H9 (cell line): ENCODE results near the gene PLEKHA4. TPM values are rescaled to one million over a fixed set of nuclear protein-coding genes. Genes with fewer than 3 reads are reported as not detected.

ENCODE experiments used
- DNase-seq: peaks from one replicate; pipeline ENCODE4 v3.0.0-alpha.2; 2017
- H2AFZ ChIP-seq: one replicate; pipeline ENCODE4 v1.6.1; 2013; ENCODE audit warnings: mild to moderate bottlenecking, low read length, control low read depth, moderate library complexity
- H2AK5ac ChIP-seq: 2 replicates; pipeline ENCODE4 v1.6.1; 2013; ENCODE audit warnings: low read length, control low read depth, mixed read lengths; ENCODE audit not compliant: insufficient read length
- H2BK120ac ChIP-seq: one replicate; pipeline ENCODE4 v1.6.1; 2013; ENCODE audit warnings: low read depth, mild to moderate bottlenecking, low read length, control low read depth, inconsistent platforms; ENCODE audit not compliant: poor library complexity, severe bottlenecking
- H2BK12ac ChIP-seq: 2 replicates; pipeline ENCODE4 v1.6.1; 2013; ENCODE audit warnings: low read length, control low read depth, mixed read lengths, low read depth; ENCODE audit not compliant: insufficient read length
- H2BK15ac ChIP-seq: 2 replicates; pipeline ENCODE4 v1.6.1; 2013; ENCODE audit warnings: low read depth, low read length, control low read depth
- H2BK20ac ChIP-seq: one replicate; pipeline ENCODE4 v1.6.1; 2013; ENCODE audit warnings: low read depth, mild to moderate bottlenecking, low read length, control low read depth, inconsistent platforms; ENCODE audit not compliant: poor library complexity, severe bottlenecking
- H2BK5ac ChIP-seq: 2 replicates; pipeline ENCODE4 v1.6.1; 2013; ENCODE audit warnings: low read length, control low read depth, mixed read lengths; ENCODE audit not compliant: insufficient read length
- H3K14ac ChIP-seq: 2 replicates; pipeline ENCODE4 v1.6.1; 2013; ENCODE audit warnings: low read length, control low read depth; ENCODE audit not compliant: insufficient read depth
- H3K18ac ChIP-seq: 2 replicates; pipeline ENCODE4 v1.6.1; 2013; ENCODE audit warnings: low read depth, mild to moderate bottlenecking, mixed read lengths, low read length, control low read depth; ENCODE audit not compliant: insufficient read length
- H3K23ac ChIP-seq: 2 replicates; pipeline ENCODE4 v1.6.1; 2013; ENCODE audit warnings: low read length, control low read depth, mixed read lengths, low read depth; ENCODE audit not compliant: insufficient read length
- H3K23me2 ChIP-seq: 2 replicates; pipeline ENCODE4 v1.6.1; 2013; ENCODE audit warnings: low read depth, mild to moderate bottlenecking, mixed read lengths, low read length, control low read depth; ENCODE audit not compliant: insufficient read length, poor library complexity, severe bottlenecking
- H3K27ac ChIP-seq: 2 replicates; pipeline ENCODE4 v1.5.1; 2013; ENCODE audit warnings: low read length, control low read depth, mixed read lengths, low read depth; ENCODE audit not compliant: insufficient read length
- H3K27me3 ChIP-seq: 2 replicates; pipeline ENCODE4 v1.6.1; 2013; ENCODE audit warnings: low read length, control low read depth, inconsistent platforms; ENCODE audit not compliant: insufficient read depth
- H3K4ac ChIP-seq: 2 replicates; pipeline ENCODE4 v1.6.1; 2013; ENCODE audit warnings: low read depth, mild to moderate bottlenecking, control low read depth, inconsistent platforms, low read length, moderate library complexity
- H3K4me1 ChIP-seq: 2 replicates; pipeline ENCODE4 v1.6.1; 2013; ENCODE audit warnings: low read length, control low read depth, inconsistent platforms; ENCODE audit not compliant: insufficient read depth
- H3K4me2 ChIP-seq: 2 replicates; pipeline ENCODE4 v1.6.1; 2013; ENCODE audit warnings: low read length, control low read depth, mixed read lengths; ENCODE audit not compliant: insufficient read length, insufficient read depth
- H3K56ac ChIP-seq: 2 replicates; pipeline ENCODE4 v1.6.1; 2013; ENCODE audit warnings: low read depth, mild to moderate bottlenecking, mixed read lengths, low read length, control low read depth; ENCODE audit not compliant: insufficient read length
- H3K79me1 ChIP-seq: 2 replicates; pipeline ENCODE4 v1.6.1; 2013; ENCODE audit warnings: low read depth, mild to moderate bottlenecking, moderate library complexity, low read length, control low read depth, inconsistent platforms; ENCODE audit not compliant: insufficient read depth, poor library complexity, severe bottlenecking
- H3K79me2 ChIP-seq: 2 replicates; pipeline ENCODE4 v1.6.1; 2013; ENCODE audit warnings: low read length, control low read depth, inconsistent platforms; ENCODE audit not compliant: insufficient read depth
- H3K9ac ChIP-seq: 2 replicates; pipeline ENCODE4 v1.6.1; 2013; ENCODE audit warnings: low read length, control low read depth, mixed read lengths; ENCODE audit not compliant: insufficient read length; ENCODE audit errors: extremely low read depth
- H3K9me3 ChIP-seq: one replicate; pipeline ENCODE4 v1.6.1; 2013; ENCODE audit warnings: low read depth, low read length, inconsistent platforms; ENCODE audit not compliant: control insufficient read depth
- H3T11ph ChIP-seq: one replicate; pipeline ENCODE4 v1.6.1; 2013; ENCODE audit warnings: mild to moderate bottlenecking, low read length, control low read depth, inconsistent platforms
- H4K20me1 ChIP-seq: one replicate; pipeline ENCODE4 v1.6.1; 2013; ENCODE audit not compliant: control insufficient read depth, insufficient read length, insufficient read depth
- H4K5ac ChIP-seq: 2 replicates; pipeline ENCODE4 v1.6.1; 2013; ENCODE audit warnings: low read depth, mild to moderate bottlenecking, mixed read lengths, low read length, control low read depth; ENCODE audit not compliant: insufficient read length
- H4K8ac ChIP-seq: replicated peaks from 2 replicates; pipeline ENCODE4 v1.6.1; 2013; ENCODE audit warnings: low read length, control low read depth, mixed read lengths, low read depth; ENCODE audit not compliant: insufficient read length
- H4K91ac ChIP-seq: 2 replicates; pipeline ENCODE4 v1.6.1; 2013; ENCODE audit warnings: low read depth, mild to moderate bottlenecking, moderate library complexity, mixed read lengths, low read length, control low read depth; ENCODE audit not compliant: insufficient read length
- H3K27ac Mint-ChIP-seq, 3 experiments: 2 replicates in 2 of 3; 3 replicates in 1 of 3; pipeline ENCODE4 v1.8.0; 2020 to 2021; ENCODE audit warnings: mixed read lengths in 3 of 3, mild to moderate bottlenecking in 1 of 3, moderate library complexity in 1 of 3
- H3K27me3 Mint-ChIP-seq: 2 replicates; pipeline ENCODE4 v1.8.0; 2021; ENCODE audit warnings: low read depth, mild to moderate bottlenecking, moderate library complexity, mixed read lengths
- H3K36me3 Mint-ChIP-seq, 3 experiments: 2 replicates in 2 of 3; 3 replicates in 1 of 3; pipeline ENCODE4 v1.8.0; 2020 to 2021; ENCODE audit warnings: low read depth in 3 of 3, mixed read lengths in 3 of 3; ENCODE audit not compliant: insufficient read depth in 1 of 3
- H3K4me1 Mint-ChIP-seq, 2 experiments: 2 replicates each; pipeline ENCODE4 v1.8.0; 2020; ENCODE audit warnings: mixed read lengths in 2 of 2
- H3K4me3 Mint-ChIP-seq, 2 experiments: 2 replicates in 1 of 2; 3 replicates in 1 of 2; pipeline ENCODE4 v1.8.0; 2020 to 2021; ENCODE audit warnings: mild to moderate bottlenecking in 2 of 2, mixed read lengths in 2 of 2, moderate library complexity in 1 of 2
- H3K9me3 Mint-ChIP-seq, 2 experiments: 2 replicates in 1 of 2; 3 replicates in 1 of 2; pipeline ENCODE4 v1.8.0; 2020; ENCODE audit warnings: mild to moderate bottlenecking in 2 of 2, mixed read lengths in 2 of 2, moderate library complexity in 1 of 2
- CTCF ChIP-seq: fragments of 200-600 bp; sonication (generic); conservative IDR thresholded peaks from 3 replicates; pipeline ENCODE4 v1.8.0; 2021; ENCODE audit warnings: antibody characterized with exemption, mild to moderate bottlenecking
- WGBS: extraction: QIAGEN DNeasy Blood & Tissue Kit; methylation state at CpG from one replicate; pipeline ENCODE4 v1.1.7; 2013; ENCODE audit warnings: missing lambda C conversion rate, low lambda C conversion rate, mixed read lengths; ENCODE audit not compliant: insufficient read length; ENCODE audit errors: extremely low coverage; 5-methylcytosine and 5-hydroxymethylcytosine counted together
- total RNA-seq: library from RNA; stranded (reverse); gene quantifications from 2 replicates; pipeline ENCODE4 v1.2.1, GENCODE V29; 2021

PLEKHA4 gene
- total RNA-seq, 1 experiment from 2014 or later, result 15.3 TPM

- Histone ChIP-seq H3K4me1 (no peaks in the 10 kb centered on the region), H3K23me2 (no peaks in the 10 kb centered on the region), H3K9me3 (no peaks in the 10 kb centered on the region), H2BK120ac (no peak overlapping the region), H3K4me2 (no peak overlapping the region), H2BK15ac (no peak overlapping the region), H4K5ac (no peak overlapping the region), H2BK5ac (no peak overlapping the region), H3K79me2 (no peaks in the 10 kb centered on the region), H3K23ac (no peak overlapping the region), H3K27ac (no peak overlapping the region), H2BK20ac (no peak overlapping the region), H3K79me1 (no peaks in the 10 kb centered on the region), H4K8ac (no peak overlapping the region), H3K4ac (no peak overlapping the region), H2AFZ (no peak overlapping the region), H3K56ac (no peak overlapping the region), H4K91ac (no peak overlapping the region), H3K9ac (no peak overlapping the region), H2BK12ac (no peak overlapping the region), H3K27me3 (no peaks in the 10 kb centered on the region), H3K14ac (no peak overlapping the region), H3K18ac (no peak overlapping the region), H3T11ph (no peak overlapping the region), H4K20me1 (no peaks in the 10 kb centered on the region), H2AK5ac (no peak overlapping the region)
- no peak for DNase-seq
- Mint-ChIP-seq H3K27me3 (no peaks in the 10 kb centered on the region), H3K27ac (peak overlapping the region; percentile 28 to 74 (median 45); a peak in 2 of 7 replicates), H3K9me3 (no peaks in the 10 kb centered on the region), H3K4me1 (peaks cover 5 to 8% of the 10 kb centered on the region in 2 experiments; a peak in 3 of 4 replicates), H3K36me3 (peaks cover 42 to 82% (median 71%) of the 10 kb centered on the region in 3 experiments; a peak in 6 of 7 replicates), H3K4me3 (no peak overlapping the region)
- no peak for TF ChIP-seq CTCF
- no CpG with 5 or more reads among the region's 14 CpGs for WGBS
Observed at GRCh38 chr19:48907671-48908070, 39.3 kb upstream of the PLEKHA4 start.
